Measurements from ENCODE around the gene SLC2A1. TPM values are rescaled to one million over a fixed set of nuclear protein-coding genes. Genes with fewer than 3 reads are reported as not detected.

Gene SLC2A1
- total RNA-seq, 1 donor from 2014 or later = 1,021 TPM

- DNase-seq (ENCODE audit: low read depth) = no peak
- Histone ChIP-seq H3K27me3 (ENCODE audit: control insufficient read depth, insufficient read depth, low read length) (no peaks in the 10 kb centered on the region), H3K4me3 (ENCODE audit: low read depth, low read length) (no peak overlapping the region), H3K36me3 (ENCODE audit: control insufficient read depth, insufficient read depth, low read length) (no peaks in the 10 kb centered on the region)
- no peak for TF ChIP-seq CTCF (IDR thresholded peaks at IDR 0.05; ENCODE audit: insufficient read depth, low read length, poor library complexity, severe bottlenecking)
Measured at GRCh38 chr1:42965378-42965777, 6.7 kb upstream of the SLC2A1 start.

GRCh38 chr1:42964044-42964812, 5.6 kb upstream of the SLC2A1 start:
- DNase-seq (ENCODE audit: low read depth) = no peak

GRCh38 chr1:42963378-42964043, 4.8 kb upstream of the SLC2A1 start:
- DNase-seq (ENCODE audit: low read depth) = no peak
- no peak for TF ChIP-seq CTCF (IDR thresholded peaks at IDR 0.05; ENCODE audit: insufficient read depth, low read length, poor library complexity, severe bottlenecking)
- Histone ChIP-seq H3K36me3 (ENCODE audit: control insufficient read depth, insufficient read depth, low read length) (no peaks in the 10 kb centered on the region), H3K27me3 (ENCODE audit: control insufficient read depth, insufficient read depth, low read length) (no peaks in the 10 kb centered on the region), H3K4me3 (ENCODE audit: low read depth, low read length) (no peak overlapping the region)

More at GRCh38 chr1:42964044-42964812, 5.6 kb upstream of the SLC2A1 start:
- H3K27me3 ChIP-seq (ENCODE audit: control insufficient read depth, insufficient read depth, low read length) = no peaks in the 10 kb centered on the region
- H3K36me3 ChIP-seq (ENCODE audit: control insufficient read depth, insufficient read depth, low read length) = no peaks in the 10 kb centered on the region
- no peak for TF ChIP-seq CTCF (IDR thresholded peaks at IDR 0.05; ENCODE audit: insufficient read depth, low read length, poor library complexity, severe bottlenecking)
- H3K4me3 ChIP-seq (ENCODE audit: low read depth, low read length) = no peak overlapping the region

- no peak for DNase-seq (ENCODE audit: low read depth)
- no peaks in the 10 kb centered on the region for H3K36me3 ChIP-seq (ENCODE audit: control insufficient read depth, insufficient read depth, low read length)
- H3K4me3 ChIP-seq (ENCODE audit: low read depth, low read length) = no peak overlapping the region
- no peaks in the 10 kb centered on the region for H3K27me3 ChIP-seq (ENCODE audit: control insufficient read depth, insufficient read depth, low read length)
- TF ChIP-seq CTCF (IDR thresholded peaks at IDR 0.05; ENCODE audit: insufficient read depth, low read length, poor library complexity, severe bottlenecking) = no peak
Measured at GRCh38 chr1:42962641-42963377, 4.1 kb upstream of the SLC2A1 start.

GRCh38 chr1:42961312-42962091, 2.8 kb upstream of the SLC2A1 start:
- H3K4me3 ChIP-seq (ENCODE audit: low read depth, low read length) = no peak overlapping the region
- no peaks in the 10 kb centered on the region for H3K27me3 ChIP-seq (ENCODE audit: control insufficient read depth, insufficient read depth, low read length)
- no peak for DNase-seq (ENCODE audit: low read depth)
- no peaks in the 10 kb centered on the region for H3K36me3 ChIP-seq (ENCODE audit: control insufficient read depth, insufficient read depth, low read length)
- no peak for TF ChIP-seq CTCF (IDR thresholded peaks at IDR 0.05; ENCODE audit: insufficient read depth, low read length, poor library complexity, severe bottlenecking)

Data from kidney epithelial cell (primary cell).